NCI-H524 (cell line): ENCODE data around the gene HTD2.
"Not testable (repeated sequence)": the region's sequence is repeated elsewhere in the genome, so short reads cannot be mapped to it uniquely, and the experiment has no call there.

ENCODE experiments used
- DNase-seq, 2 experiments: peaks; one replicate each; lab custom pipeline; 2025; lab: John Stamatoyannopoulos, UW

The HTD2 gene

DNA sequence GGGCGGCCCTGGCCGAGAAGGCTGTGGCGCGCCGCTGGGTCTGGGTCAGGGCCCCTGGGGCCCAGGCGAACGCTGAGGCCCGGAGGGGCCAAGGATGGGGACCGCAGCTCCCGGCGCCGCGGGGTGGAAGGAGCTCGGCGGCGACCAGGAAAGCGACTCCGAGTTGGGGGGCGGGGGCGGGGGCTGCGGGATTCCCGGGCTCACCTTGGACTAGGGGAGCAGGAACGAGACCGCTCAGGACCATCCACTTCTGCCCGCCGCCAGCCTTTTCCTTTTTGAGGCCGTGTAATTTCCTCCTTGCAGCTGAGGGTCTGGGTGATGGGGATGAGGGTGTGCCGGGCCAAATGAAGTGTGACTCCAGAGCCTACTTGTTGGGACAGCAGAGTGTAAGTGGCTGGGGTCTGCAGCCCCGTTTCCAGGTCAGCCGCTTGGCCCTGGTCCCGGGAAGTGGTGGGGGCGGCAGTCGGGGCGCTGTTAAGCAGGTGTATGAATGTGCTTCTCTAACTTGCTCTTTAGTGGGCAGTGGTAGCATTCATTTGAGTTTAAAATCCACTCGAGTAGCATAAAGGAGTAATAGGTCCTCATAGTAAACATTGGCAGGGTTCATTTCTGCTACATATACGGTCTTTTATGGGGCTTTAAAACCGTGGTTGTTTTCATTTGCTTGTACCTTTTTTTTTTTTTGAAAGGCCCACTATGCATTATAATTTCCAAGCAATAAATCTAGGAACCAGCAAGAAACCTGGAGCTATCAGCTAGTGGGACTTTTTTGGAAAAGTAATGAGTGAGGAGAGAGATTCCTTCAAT, 27.1 kb downstream of the HTD2 start:
- peak in 1 of 2 experiments; percentile 43 for DNase-seq

DNA sequence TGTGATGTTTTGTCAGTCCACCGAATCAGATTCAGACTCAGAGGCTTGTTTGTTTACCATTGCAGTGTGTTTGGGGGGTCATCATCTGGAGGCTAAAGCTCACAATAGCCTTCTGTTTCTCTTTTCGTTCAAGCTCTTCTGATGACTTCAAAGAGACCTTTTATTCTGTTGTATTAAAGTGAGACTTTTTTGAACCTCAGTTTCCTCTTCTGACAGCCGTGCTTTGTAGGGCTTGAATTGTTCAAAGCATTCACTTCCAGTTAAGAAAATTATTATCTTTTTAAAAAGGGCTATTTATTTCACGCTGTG, 27.6 kb downstream of the HTD2 start:
- no peak for DNase-seq

DNA sequence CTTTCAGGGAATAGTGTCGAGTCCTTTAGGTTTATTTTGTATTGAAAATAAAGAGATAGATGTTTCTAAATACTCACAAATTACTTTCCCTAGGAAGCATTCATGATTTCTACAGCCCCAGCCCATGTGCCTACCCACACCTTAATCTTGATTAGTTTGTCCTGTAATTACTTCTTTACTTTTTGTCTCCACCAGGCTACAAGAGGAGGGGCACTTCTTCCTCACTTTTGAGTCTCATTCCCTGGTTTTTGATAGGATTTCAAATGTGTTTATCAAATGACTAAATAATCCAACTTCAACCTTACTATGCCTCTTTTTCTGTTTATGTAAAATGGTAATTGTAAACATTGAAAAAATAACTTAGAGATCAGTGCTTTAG, 28.2 kb downstream of the HTD2 start:
- no peak for DNase-seq

DNA sequence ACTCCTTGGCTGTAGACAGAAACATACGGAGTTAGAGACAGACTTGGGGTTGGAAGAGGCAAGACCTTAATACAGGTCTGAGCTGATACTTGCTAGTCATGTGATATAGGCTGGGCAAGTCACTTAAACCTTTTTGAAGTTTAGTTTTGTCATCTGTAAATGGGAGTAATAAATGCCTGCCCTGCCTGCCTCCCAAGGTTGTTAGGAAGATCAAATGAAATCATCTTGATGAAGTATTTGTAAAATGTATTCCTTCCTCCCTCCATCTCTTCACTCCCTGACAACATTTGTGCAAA, 29.3 kb downstream of the HTD2 start:
- DNase-seq, result no peak

GRCh38 chr3:58336135-58336882, 30.0 kb downstream of the HTD2 start:
- no peak for DNase-seq

GRCh38 chr3:58337190-58337589, 30.9 kb downstream of the HTD2 start:
- DNase-seq, result no peak

GRCh38 chr3:58339146-58339545, 32.8 kb downstream of the HTD2 start:
- DNase-seq, result not testable (repeated sequence)

- DNase-seq, result no peak
Observed at GRCh38 chr3:58340594-58341244, 34.4 kb downstream of the HTD2 start.

GRCh38 chr3:58341376-58341775, 35.1 kb downstream of the HTD2 start:
- DNase-seq, result no peak

GRCh38 chr3:58342676-58343075, 36.4 kb downstream of the HTD2 start:
- no peak for DNase-seq

DNA sequence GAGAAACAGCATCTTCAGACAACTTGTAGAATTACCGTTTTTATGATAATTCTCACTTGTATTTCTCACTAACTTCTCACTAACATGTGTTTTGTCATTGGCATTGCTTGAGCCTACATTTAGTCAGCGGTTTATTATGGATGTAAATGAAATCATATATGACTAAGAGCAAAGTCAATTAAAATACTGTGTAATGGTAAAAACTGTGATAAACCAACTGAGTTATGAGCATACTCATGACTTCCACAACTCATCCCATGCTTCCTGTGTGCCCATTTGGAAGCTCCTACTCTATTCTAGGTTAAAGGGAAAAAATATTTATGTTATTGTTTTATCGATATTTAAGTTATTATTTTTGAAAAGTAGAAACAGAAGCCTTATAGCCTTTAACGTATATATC, 39.1 kb downstream of the HTD2 start:
- no peak for DNase-seq

GRCh38 chr3:58346368-58346767, 40.0 kb downstream of the HTD2 start:
- no peak for DNase-seq

GRCh38 chr3:58347984-58348383, 41.7 kb downstream of the HTD2 start:
- DNase-seq, result no peak

DNA sequence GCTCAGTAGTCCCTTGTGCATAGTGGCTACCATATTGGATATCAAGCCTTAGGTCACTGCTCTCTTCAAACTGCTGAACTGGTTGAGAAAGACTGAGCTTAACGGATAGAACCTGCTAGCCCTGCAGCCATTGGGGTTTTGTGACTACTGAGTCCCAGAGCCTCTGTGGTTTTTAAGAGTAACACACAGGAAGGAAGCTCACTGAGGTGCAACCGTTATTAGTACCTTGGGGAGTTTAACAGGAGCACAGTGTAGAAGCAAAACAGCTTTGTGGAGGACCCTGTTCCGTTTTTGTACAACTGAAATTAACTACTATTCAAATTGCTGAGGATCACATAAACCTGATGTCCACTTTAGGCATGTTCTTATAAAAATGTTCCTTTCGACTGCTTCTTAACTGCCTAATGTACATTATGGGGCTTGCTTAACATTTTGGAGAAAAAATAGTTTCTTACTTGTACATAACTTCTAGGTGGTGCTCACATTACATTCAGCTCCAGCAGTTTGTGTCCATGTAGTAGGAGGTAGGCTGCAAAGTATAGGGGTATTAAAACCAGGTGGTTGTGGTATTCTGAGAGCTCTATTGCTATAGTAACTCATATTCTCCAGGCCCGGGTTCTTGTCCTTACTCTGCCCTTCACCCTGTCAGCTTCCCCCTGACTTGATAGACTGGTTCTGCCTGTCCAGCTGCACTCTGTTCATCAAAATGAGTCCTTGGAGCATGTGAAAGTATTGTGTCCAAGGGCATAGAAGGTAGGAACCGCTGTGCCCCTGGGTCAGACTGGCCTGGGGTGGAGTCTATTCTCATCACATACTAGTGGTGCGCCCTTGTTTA, 43.7 kb downstream of the HTD2 start:
- no peak for DNase-seq

- no peak for DNase-seq
Observed at GRCh38 chr3:58350627-58351013, 44.3 kb downstream of the HTD2 start.

DNA sequence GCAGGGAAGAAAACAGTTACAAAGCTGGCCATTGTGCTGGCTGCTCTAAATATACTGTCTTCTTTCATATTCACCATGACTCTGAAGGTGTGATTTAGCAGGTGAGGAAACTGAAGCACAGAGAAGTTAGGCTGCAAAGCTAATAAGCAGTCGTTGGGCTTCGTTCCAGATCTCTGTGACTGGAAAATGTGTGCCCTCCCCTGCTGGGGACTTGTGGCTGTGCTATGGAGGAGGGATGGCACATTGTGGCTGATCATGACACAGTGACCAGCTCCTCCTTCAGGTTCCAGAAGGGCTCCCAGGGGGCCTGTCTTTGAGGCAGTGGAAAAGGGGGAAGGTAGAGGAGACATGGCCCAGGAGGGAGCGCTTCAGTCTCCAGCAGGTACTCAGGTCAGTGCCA, 45.6 kb downstream of the HTD2 start:
- peak in 1 of 2 experiments; percentile 21 for DNase-seq

DNA sequence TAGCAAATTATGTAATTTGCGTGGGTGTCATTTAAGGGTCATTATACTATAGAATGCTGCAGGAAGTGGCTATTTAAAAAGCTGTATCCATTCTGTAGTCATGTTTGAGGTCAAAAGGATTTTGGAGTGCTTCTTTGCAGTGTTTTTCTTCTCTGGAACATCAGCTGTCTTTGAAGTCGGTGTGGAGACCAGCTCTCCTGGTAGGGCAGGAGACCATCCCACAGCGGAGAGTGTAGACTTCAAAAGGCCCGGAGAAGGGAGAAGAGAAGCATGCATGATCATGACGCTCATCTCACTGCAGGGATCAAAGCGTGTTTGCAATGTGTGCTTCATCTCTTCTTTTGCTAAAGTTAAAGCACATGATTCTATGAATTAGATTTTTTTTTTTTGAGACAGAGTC, 46.3 kb downstream of the HTD2 start:
- DNase-seq, result no peak

GRCh38 chr3:58353722-58354553, 47.6 kb downstream of the HTD2 start:
- no peak for DNase-seq

GRCh38 chr3:58355179-58355578, 48.9 kb downstream of the HTD2 start:
- no peak for DNase-seq

GRCh38 chr3:58356054-58356453, 49.7 kb downstream of the HTD2 start:
- peak; percentile 73 to 86 for DNase-seq

DNA sequence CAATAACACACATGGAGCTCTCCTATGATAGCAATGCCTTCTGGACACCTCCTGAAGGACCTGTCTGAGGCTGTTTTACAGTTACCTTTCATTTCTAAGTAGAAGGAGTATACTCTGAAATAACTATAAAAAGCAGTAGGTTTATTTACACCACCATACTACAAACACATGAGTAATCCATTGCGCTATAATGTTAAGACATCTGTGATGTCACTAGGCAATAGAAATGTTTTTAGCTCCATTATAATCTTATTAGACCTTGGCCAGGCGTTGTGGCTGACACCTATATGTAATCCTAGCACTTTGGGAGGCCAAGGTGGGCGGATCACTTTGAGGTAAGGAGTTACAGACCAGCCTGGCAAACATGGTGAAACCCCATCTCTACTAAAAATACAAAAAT, 51.1 kb downstream of the HTD2 start:
- DNase-seq, result no peak

DNA sequence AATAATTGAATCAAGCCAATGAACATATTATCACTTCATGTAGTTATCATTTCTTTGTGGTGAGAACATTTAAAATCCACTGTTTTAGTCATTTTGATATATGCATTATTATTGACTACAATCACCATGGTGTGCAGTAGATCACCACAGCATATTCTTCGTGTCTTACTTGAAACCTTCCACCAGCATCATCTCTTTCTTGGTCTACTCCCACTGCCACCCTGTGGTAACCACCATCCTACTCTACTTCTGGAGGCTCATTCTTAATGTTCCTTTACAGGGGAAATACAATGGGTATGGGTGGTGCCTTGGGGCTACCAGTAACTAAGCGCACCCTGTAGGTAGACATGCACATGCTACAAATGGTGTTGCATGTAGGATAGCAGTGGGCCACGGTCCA, 51.8 kb downstream of the HTD2 start:
- no peak for DNase-seq
